ENCODE results near the gene GRPEL2.
A peak's percentile ranks its signal among the peaks of the same experiment; 100 is the strongest.

Gene GRPEL2

GRCh38 chr5:149341876-149342275 is 3.4 kb upstream of the GRPEL2 start:
- TF ChIP-seq, protein P1, sequence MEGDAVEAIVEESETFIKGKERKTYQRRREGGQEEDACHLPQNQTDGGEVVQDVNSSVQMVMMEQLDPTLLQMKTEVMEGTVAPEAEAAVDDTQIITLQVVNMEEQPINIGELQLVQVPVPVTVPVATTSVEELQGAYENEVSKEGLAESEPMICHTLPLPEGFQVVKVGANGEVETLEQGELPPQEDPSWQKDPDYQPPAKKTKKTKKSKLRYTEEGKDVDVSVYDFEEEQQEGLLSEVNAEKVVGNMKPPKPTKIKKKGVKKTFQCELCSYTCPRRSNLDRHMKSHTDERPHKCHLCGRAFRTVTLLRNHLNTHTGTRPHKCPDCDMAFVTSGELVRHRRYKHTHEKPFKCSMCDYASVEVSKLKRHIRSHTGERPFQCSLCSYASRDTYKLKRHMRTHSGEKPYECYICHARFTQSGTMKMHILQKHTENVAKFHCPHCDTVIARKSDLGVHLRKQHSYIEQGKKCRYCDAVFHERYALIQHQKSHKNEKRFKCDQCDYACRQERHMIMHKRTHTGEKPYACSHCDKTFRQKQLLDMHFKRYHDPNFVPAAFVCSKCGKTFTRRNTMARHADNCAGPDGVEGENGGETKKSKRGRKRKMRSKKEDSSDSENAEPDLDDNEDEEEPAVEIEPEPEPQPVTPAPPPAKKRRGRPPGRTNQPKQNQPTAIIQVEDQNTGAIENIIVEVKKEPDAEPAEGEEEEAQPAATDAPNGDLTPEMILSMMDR (IDR thresholded peaks at IDR 0.05; ENCODE audit: low read depth, low read length): no peak
- H3K4me3 ChIP-seq (ENCODE audit: low read depth, low read length): no peak overlapping the region

- H3K4me3 ChIP-seq (ENCODE audit: low read depth, low read length): peak overlapping the region; percentile 75; the same call in 1 of the 2 replicates
Observed at GRCh38 chr5:149344151-149344550, 1.1 kb upstream of the GRPEL2 start.

GRCh38 chr5:149345892-149346222 is 558 bp downstream of the GRPEL2 start:
- TF ChIP-seq, protein P1 (IDR thresholded peaks at IDR 0.05; ENCODE audit: low read depth, low read length): no peak
- peak overlapping the region; percentile 75 for H3K4me3 ChIP-seq (ENCODE audit: low read depth, low read length)

More at GRCh38 chr5:149344151-149344550, 1.1 kb upstream of the GRPEL2 start:
- TF ChIP-seq, protein P1 (IDR thresholded peaks at IDR 0.05; ENCODE audit: low read depth, low read length): no peak

DNA sequence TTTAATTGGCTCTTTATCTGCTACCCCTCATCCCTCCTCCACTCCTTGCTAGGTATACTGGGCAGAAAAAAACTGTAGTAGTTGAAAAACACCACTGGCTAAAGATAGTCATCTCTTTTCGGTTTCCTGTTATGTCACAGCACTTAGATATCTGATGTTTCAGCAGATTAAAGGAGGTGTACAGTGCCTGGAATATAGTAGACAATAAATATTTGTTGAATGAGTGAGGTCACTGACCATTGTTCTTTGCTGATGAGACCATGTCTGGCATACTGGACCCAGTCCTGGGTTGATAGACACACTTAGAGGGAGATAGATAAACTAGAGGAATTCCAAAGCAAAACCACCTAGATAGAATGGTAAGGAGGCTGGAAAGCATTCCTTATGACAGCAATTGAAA is 3.2 kb downstream of the GRPEL2 start:
- no peak overlapping the region for H3K4me3 ChIP-seq (ENCODE audit: low read depth, low read length)
- TF ChIP-seq, protein P1 (IDR thresholded peaks at IDR 0.05; ENCODE audit: low read depth, low read length): no peak

- TF ChIP-seq, protein P1 (IDR thresholded peaks at IDR 0.05; ENCODE audit: low read depth, low read length): no peak
- no peak overlapping the region for H3K4me3 ChIP-seq (ENCODE audit: low read depth, low read length)
Observed at GRCh38 chr5:149349382-149349781, 4.1 kb downstream of the GRPEL2 start.

DNA sequence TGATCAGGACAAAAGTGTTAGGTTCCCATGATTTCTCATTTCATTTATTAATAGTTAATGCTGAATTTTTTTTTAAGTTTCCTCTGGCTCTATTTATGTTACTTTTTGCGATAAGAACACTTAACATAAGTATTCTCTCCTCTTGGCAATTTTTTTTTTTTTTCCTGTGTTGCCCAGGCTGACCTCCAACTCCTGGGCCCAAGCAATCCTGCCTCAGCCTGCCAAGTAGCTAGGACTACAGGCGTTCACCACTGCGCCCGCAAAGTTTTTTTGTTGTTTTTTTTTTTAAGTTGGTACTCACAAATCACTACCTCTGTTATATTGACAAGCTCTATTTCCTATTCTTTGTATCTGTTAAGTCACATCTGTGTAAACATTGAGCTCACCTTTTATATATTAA is 6.9 kb downstream of the GRPEL2 start:
- TF ChIP-seq, protein P1 (IDR thresholded peaks at IDR 0.05; ENCODE audit: low read depth, low read length): no peak

GRCh38 chr5:149353911-149354310 is 8.6 kb downstream of the GRPEL2 start:
- TF ChIP-seq, protein P1 (IDR thresholded peaks at IDR 0.05; ENCODE audit: low read depth, low read length): no peak
- no peak overlapping the region for H3K4me3 ChIP-seq (ENCODE audit: low read depth, low read length)

More for the DNA sequence above, 6.9 kb downstream of the GRPEL2 start:
- H3K4me3 ChIP-seq (ENCODE audit: low read depth, low read length): no peak overlapping the region
